OCI-M2 (cell line): ENCODE measurements around the gene ZNF124.
"Not testable (repeated sequence)": the region's sequence is repeated elsewhere in the genome, so short reads cannot be mapped to it uniquely, and the experiment has no call there.

ENCODE experiments used
- DNase-seq: peaks from one replicate; lab custom pipeline; 2025; ENCODE audit not compliant: unreplicated experiment; lab: John Stamatoyannopoulos, UW

ZNF124 gene

GRCh38 chr1:247173431-247173830, 1.6 kb upstream of the ZNF124 start:
- DNase-seq, result no peak

- no peak for DNase-seq
These were observed 1.2 kb upstream of the ZNF124 start for GRCh38 chr1:247172996-247173395.

- DNase-seq, result not testable (repeated sequence)
These were observed 377 bp downstream of the ZNF124 start for GRCh38 chr1:247171443-247171842.

GRCh38 chr1:247165674-247166073, 6.1 kb downstream of the ZNF124 start:
- no peak for DNase-seq

- DNase-seq, result no peak
These were observed 7.1 kb downstream of the ZNF124 start for GRCh38 chr1:247164694-247165093.

GRCh38 chr1:247156787-247157232, 15.0 kb downstream of the ZNF124 start:
- DNase-seq, result no peak

- DNase-seq, result no peak
These were observed 24.0 kb downstream of the ZNF124 start for GRCh38 chr1:247147781-247148180.

GRCh38 chr1:247147120-247147519, 24.7 kb downstream of the ZNF124 start:
- not testable (repeated sequence) for DNase-seq

GRCh38 chr1:247146671-247147070, 25.1 kb downstream of the ZNF124 start:
- DNase-seq, result no peak

GRCh38 chr1:247145279-247145678, 26.5 kb downstream of the ZNF124 start:
- DNase-seq, result no peak

- DNase-seq, result not testable (repeated sequence)
These were observed 32.3 kb downstream of the ZNF124 start for GRCh38 chr1:247139557-247139956.

- no peak for DNase-seq
These were observed 40.6 kb downstream of the ZNF124 start for GRCh38 chr1:247131236-247131635.

GRCh38 chr1:247127519-247128282, 44.1 kb downstream of the ZNF124 start:
- DNase-seq, result not testable (repeated sequence)

GRCh38 chr1:247126601-247127000, 45.2 kb downstream of the ZNF124 start:
- DNase-seq, result not testable (repeated sequence)

GRCh38 chr1:247126166-247126565, 45.7 kb downstream of the ZNF124 start:
- DNase-seq, result not testable (repeated sequence)

- no peak for DNase-seq
These were observed 50.4 kb downstream of the ZNF124 start for GRCh38 chr1:247121382-247121781.

- not testable (repeated sequence) for DNase-seq
These were observed 51.5 kb downstream of the ZNF124 start for GRCh38 chr1:247120408-247120668.

GRCh38 chr1:247119600-247120407, 52.0 kb downstream of the ZNF124 start:
- no peak for DNase-seq

- DNase-seq, result no peak
These were observed 52.8 kb downstream of the ZNF124 start for GRCh38 chr1:247118946-247119446.

GRCh38 chr1:247115545-247115944, 56.3 kb downstream of the ZNF124 start:
- DNase-seq, result no peak

- no peak for DNase-seq
These were observed 56.7 kb downstream of the ZNF124 start for GRCh38 chr1:247115141-247115510.
